ENCODE results near the gene PRDM5.

The PRDM5 gene

DNA sequence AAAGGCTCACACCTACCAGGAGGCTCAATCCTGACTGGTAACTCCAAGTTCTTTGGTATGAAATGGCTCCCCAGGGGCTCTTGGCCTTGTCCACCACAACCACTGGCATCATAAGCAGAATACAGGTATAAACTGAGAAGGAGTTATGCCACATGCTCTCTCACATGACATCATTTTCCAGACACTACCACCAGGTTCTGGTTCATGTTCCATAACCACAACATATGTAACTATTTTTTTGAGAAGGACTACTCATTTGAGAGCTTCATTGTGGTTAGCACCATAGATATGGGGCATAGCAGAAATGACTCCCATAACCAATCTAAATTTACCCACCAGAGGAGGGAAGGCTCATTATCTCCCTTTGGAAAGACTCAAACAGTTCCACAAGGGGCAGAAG lies 19.6 kb downstream of the PRDM5 start:
- DNase-seq = no peak

GRCh38 chr4:120901731-120902130 lies 20.8 kb downstream of the PRDM5 start:
- DNase-seq = no peak

DNA sequence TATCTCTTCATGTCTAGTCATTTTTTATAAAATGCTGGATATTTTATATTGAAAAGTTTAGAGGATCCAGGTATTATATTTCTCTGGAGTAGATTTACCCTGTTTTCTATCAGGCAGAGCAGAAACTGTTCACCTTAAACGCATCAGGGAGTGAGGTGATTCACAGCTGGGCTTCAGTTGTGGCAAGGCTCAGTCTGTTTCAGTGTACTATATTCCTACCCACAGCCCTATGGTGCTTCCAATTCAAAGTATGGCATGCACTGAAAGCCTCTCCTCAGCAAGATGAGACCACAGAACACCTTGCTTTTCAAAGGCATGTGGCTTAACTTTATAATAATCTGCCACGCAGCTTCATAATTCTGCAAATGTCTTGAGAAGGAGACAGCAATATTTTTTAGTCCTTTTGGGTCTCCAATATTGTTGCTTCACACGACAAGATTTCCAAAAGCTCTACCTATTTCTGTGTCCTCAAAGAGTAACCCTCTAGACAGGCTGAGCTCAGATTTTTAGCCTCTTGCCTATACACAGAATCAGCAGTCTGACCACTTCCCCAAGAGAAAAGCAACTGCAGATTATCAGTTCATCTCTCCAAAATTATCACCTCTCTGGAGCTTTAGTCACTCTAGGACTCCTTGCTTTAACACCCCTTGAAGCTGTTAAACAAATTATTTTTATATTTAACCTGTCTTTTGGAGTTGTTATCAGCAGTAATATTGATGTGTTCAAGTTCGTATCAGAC lies 24.4 kb downstream of the PRDM5 start:
- no peak for DNase-seq

DNA sequence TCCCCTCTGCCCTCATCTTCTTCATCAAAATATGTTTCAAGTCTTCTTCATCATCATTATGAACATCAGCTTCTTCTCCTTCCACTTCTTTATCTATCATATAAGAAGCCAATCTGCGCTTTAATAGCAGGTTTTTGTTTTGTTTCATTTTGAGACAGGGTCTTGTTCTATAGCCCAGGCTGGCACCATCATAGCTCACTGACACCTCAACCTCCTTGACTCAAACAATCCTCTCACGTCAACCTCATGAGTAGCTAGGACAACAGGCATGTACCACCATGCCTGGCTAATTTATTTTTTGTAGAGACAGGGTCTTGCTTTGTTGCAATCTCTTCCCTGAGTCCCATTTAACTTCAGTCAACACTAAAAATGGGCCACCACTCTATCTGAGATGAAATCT lies 27.0 kb downstream of the PRDM5 start:
- no peak for DNase-seq

DNA sequence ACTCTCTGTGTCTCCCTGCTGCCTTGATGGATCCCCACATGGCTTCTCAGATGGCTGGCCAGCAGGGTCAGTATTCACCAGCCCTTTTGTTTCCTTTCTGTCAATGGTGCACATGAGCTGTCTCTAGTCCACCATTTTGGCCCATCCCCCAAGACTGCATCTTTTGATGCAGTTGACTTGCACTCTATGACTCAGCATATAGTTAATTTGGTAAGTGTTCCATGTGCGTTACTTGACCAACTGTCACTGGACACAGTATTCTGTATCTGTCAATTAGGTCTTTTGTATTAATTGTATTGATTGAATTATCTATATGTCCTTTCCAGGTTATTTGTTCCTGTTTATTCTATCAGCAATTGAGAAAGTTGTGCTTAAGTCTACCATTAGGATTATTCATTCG lies 29.2 kb downstream of the PRDM5 start:
- DNase-seq = no peak

GRCh38 chr4:120886191-120886590 lies 36.3 kb downstream of the PRDM5 start:
- no peak for DNase-seq

DNA sequence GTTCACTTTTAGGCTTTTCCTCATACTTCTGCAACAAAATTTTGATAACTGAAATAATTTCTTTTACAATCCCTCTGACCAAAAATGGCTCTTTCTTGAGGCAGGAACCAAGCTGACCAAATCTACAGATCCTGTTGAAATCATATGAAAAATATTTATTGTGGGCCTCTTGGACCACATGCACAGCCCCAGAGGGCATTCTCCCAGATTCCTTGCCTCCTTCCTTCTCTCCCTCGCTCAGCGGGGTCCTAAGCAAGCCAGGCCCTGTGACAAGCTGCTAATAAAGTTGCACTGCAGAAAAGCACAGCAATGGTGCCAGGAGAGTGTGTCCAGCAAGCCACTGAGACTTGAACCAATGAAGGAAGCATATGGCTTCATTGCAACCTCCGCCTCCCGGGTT lies 40.7 kb downstream of the PRDM5 start:
- DNase-seq = no peak

- no peak for DNase-seq
Measured at GRCh38 chr4:120881351-120881750, 41.2 kb downstream of the PRDM5 start.

- DNase-seq = no peak
Measured at GRCh38 chr4:120877021-120877420, 45.5 kb downstream of the PRDM5 start.

DNA sequence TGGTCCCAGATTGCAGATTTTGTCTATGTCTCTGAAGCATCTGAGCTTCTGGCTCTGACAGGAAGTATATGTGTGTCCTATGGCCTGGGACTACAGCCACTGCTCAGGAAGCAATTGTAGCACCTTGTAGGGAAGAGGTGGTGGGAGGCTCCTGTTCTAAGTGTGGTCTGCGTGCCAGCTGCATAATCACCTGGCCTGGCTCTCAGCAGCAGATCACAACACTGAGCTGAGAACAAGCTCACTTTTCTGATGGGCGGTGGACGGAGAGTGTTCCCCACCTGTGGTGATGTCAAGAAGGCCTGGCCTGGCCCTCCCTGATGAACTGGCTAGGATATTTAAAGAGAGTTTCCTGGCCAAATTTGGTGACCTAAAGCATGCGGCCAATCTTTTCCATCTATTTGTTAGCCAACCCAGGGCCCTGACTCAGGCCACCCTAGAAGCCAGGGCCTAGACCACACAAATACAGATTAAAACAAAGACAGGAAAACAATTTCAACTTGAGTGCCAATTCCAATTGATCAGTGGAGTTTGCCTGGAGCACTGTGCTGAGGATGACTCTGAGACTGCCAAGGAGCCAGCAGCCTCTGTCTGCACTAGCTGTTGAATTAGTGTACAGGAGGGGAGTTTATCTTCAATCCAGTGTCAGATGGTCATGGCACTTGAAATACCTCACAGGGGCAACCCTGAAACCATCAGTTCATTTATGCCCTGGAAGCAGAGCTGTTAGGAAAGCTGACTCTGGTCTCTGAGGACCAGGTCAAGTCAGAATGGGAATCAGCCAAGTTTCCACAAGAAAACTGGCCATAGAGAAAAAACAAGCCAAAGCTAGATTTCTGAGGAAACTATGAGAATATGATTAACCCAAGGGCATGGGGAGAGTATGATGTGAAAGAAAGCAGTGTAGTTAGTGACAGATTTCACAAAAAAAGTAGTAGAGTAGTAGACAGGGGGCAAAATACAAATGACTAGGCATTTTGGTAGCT lies 47.4 kb downstream of the PRDM5 start:
- no peak for DNase-seq

GRCh38 chr4:120873554-120873953 lies 49.0 kb downstream of the PRDM5 start:
- DNase-seq = no peak

- no peak for DNase-seq
Measured at GRCh38 chr4:120871173-120871572, 51.4 kb downstream of the PRDM5 start.

DNA sequence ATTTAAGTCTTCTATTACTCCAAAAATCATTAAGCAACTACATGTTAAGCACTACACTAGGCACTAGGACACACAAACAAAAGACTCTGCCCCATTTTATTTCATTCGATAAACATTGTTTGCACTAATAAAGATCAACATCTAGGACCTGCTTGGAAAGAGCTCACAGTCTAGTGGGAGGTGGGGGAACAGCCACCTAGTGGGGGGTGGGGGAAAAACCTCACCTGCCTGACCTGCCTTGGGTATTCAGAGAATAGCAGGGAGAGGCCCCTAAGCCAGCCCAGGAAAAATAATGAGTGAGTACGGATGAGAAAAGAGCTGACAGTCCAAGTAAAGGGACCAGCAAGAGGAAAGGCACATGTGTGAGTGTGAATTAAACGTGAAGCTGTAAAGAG lies 52.2 kb downstream of the PRDM5 start:
- no peak for DNase-seq

DNA sequence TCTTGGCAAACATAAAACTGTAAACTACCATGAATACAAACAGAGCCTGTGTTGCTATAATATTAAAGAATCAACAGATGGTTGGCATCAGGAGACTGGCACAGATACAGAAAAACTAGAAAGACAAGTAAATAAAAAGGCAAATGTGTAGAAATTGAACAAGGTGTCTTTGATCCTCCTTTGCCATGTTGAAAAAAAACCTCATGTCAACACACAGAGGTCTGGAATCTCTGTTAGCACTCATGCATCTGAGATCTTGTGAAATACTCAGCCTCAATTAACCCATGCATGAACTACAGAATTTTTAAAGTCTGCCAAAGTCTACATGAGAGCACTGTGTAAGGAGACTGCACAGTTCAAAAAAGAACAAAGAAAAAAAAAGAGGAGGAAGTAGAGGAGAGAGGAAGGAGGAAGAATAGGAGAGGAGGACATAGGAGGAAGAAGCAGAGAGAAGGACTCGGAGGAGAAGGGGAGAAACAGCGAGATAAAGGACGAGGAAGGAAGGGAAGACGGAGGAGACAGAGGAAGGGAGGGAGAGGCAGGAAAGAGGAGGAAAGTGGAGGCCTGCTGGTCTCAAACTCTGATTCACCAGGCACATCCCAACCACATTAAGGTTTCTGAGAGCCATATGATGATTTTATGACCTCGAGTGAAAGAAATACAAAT lies 52.8 kb downstream of the PRDM5 start:
- DNase-seq = no peak

GRCh38 chr4:120867506-120867905 lies 55.0 kb downstream of the PRDM5 start:
- no peak for DNase-seq

DNA sequence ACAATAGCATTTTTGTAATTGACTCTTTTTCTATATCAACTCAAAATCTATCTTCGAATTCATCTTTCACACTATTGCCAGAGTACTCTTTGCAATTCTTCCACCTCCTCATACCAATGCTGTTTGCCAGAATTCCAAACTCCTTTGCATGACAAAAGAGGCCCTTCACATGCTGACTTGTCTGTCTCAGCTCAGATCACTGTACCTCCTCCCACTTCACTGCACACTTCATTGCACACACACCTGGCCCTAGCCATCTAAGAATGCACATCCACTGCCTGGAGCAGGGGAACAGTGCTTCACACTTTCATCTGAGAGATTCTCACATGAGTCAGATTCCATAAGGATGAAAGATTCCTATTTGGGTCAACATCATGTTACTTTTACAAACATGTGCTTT lies 56.5 kb downstream of the PRDM5 start:
- DNase-seq = no peak

DNA sequence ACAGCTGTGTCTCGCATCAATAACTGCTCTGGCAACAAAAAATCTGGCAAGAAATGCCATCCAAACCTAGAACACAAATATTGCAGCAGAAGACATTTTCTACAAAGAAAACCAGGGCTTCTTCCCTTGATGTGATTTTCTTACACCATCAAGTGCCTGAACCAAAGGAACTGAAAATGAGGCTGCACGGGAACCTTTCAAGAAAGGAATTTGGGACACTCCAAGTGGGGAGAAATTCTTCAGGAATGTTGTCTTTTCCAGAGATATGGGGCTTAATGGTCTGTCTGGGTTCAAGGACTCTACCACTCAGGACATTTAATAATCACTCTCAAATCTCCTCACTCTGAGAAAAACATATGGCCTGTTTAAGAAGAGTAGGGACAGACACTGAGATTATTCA lies 57.6 kb downstream of the PRDM5 start:
- no peak for DNase-seq

DNA sequence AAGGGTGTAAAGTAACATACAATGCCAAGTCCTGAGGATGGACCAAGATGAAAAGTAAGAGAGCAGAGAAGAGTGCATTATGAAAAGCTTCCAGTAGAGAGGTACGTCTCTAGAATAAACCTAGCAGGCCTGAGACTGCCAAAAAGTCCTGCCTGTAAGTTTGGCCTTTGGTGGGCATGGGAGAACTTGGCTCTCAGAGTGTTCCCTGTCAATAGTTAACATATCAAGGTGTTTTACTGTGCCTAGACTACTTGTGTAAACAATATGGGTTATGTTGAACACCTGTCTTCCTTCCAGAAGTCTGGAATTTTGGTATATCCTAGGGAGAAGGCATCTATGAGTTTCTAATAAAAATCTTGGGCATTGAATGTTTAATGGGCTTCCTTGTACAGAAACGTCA lies 60.1 kb downstream of the PRDM5 start:
- DNase-seq = no peak

GRCh38 chr4:120861852-120862251 lies 60.7 kb downstream of the PRDM5 start:
- no peak for DNase-seq

DNA sequence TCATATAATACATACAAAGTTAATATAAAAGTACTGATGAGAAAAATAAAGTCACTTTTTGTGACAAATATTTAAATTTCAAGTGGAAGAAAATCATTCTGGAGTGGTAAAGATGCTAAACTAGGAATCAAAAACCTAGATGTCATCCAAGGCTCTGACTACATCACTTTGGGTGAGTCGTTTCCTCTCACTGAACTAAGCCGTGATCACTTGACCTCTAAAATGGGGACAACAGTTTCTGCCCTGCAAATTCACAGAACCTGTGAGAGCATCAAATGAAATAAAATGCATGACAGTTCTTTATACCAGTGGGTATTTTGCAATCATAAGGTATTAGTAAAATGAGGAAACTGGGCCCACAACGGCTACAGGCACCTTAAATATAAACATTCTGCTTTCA lies 63.8 kb downstream of the PRDM5 start:
- DNase-seq = no peak

DNA sequence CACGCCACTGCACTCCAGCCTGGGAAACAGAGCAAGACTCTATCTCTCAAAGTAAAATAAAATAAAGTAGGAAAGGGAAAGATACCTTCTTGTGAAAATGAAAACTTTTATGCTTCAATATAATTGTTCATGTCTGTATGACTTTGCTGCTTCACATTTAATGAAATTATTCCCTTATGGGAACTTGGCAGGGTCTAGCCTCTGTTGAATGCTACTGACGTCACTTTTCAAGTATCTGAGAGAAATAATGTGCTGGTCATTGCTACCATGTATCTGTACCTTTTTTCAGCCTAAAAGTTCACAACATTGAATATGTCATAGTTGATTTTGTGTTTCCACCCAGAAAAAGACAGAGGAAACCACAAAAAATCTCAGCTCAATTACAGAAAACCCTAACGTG lies 65.2 kb downstream of the PRDM5 start:
- no peak for DNase-seq

- no peak for DNase-seq
Measured at GRCh38 chr4:120856294-120856693, 66.2 kb downstream of the PRDM5 start.

DNA sequence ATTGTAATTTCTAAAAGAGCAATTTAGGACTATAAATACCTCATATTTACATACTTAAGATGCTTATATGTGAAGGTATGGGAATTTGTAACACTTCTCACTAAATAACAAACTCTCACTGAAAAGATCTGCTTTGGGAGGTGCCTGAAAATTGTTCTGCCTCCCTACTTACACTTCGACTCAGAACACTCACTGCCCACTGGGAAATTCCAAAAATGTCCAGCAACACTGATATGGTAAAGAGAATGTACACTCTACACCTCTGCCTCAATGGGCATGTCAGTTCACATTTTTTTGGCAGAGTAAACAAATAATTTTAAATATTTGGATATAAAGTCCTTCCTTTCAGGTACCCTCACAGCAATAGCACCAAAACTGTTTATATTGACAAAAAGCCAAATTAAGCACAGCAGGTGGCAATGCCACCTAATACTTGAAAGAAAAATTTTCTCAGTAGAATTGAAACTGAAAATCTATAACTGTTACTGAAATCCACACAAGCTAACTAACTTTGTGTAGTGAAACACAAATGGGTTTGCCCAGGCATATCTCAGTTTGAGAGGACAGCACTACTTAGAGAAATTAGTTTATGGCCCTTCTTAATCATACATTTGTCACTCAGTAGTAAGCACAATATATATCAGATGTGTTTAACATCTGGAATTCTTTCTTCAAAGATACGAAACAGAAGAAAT lies 67.1 kb downstream of the PRDM5 start:
- DNase-seq = no peak

Measured in stimulated activated naive CD4-positive, alpha-beta T cell (primary cell).